GM18526 (cell line): ENCODE measurements around the gene SLC25A13.

Experiments
- POLR2A ChIP-seq: IDR thresholded peaks from 3 replicates; pipeline ENCODE4 v1.6.1; 2011; ENCODE audit not compliant: insufficient read length; ENCODE audit errors: extremely low read depth

Gene SLC25A13

DNA sequence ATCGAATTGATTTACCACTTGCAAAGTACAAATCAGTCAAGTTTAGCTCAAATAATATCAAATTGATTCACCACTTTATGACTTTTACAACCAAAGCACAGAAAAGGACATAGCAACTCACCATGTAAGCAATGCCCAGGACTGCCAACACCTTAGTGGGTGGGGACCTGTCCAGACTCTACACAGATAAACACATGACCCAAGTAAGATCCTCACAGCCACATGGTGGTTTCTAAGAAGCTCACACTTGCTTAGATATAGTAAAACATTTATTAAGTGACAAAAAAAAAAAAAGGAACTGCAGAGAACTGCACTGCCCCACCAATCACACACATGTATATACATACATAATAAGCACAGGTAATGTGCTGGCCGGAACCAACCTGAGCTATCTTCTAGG, 116.2 kb downstream of the SLC25A13 start:
- no peak for TF ChIP-seq POLR2A

DNA sequence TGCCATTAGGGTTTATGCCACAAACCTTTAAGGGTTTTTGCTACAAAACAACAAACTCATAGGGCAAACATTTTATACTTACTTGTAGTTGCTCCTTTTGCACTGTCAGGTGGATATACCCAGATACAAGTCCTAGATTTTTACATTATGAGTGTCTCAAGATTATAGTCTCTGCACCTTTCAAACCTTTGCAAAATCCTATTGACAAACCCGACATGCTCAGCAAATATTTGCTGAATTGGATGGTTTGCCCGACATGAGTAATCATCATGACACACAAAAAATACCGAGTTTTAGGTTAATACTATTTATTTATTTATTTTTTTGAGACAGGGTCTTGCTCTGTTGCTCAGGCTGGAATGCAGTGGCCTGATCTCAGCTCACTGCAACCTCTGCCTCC, 117.3 kb downstream of the SLC25A13 start:
- no peak for TF ChIP-seq POLR2A

DNA sequence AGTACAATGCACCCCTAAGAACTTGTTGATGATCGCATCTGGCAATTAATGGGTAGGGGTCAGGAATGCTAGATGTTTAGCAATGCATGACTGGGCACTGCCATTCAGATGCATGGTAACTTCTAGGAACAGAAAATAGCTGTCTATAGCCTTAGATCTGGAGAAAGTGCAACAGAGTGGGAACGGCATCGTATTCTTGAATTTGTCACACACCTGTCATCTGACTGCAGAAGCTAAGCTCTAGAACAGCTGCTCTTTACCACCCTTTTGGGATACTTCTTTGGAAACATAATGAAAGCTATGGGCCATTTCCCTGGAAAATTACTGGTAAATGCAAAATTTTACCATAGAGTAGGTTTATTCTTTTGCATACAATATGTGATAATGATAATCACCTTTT, 118.1 kb downstream of the SLC25A13 start:
- TF ChIP-seq POLR2A = no peak

DNA sequence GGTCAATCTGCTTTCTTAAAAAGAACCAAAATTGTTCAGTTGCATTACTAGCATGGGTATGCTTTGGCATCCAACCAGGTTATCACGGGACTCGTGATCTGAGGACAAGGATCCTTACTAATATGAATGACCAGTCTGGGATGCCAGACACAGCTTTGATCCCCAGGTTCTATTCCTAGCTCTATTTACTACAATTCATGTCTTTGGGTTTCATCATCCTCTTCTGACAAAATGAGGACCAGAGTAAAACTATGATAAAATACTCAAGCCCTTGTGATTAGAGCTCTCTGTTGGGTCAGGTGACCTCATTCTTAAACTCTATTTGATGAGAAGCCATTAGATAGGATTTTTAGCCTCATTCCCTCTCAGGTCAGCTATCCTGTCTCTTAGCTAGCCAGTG, 119.8 kb downstream of the SLC25A13 start:
- TF ChIP-seq POLR2A = no peak

DNA sequence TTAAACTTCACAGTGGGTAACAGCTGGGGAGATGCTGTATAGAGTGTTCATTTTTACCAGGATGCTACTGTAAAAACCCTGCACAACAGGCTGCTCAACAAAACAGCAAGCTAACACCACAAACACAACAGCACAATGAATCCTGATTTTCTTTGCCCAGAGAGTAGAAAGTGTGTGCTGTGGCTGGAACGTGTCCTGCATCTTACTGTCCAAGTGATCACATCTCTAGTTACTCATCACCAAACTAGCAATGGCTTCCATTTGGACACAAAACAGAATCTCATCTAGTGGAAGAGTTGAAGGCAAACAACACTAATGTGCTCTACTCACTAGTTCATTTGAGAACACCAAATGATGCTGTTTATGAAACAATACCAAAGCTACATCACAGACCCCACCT, 121.2 kb downstream of the SLC25A13 start:
- TF ChIP-seq POLR2A = no peak

DNA sequence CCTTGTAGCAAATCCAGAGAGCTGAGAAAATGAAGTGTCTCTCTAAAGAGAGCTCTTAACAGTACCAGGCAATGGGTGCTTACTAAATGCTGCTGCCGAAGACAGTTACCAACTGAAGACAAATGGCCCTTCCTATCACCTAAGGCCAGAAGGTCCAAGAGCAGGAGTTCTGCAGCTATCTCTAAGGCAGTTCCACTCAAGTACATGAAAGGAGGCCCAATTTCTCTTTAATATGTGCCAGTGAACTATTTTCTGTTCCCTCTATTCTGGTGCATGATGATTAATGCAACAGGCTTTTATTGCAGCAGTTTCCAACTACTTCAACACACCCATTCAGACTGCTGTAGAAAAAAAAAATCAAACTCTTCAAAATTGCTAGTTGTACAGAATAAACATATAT, 122.5 kb downstream of the SLC25A13 start:
- TF ChIP-seq POLR2A = no peak

DNA sequence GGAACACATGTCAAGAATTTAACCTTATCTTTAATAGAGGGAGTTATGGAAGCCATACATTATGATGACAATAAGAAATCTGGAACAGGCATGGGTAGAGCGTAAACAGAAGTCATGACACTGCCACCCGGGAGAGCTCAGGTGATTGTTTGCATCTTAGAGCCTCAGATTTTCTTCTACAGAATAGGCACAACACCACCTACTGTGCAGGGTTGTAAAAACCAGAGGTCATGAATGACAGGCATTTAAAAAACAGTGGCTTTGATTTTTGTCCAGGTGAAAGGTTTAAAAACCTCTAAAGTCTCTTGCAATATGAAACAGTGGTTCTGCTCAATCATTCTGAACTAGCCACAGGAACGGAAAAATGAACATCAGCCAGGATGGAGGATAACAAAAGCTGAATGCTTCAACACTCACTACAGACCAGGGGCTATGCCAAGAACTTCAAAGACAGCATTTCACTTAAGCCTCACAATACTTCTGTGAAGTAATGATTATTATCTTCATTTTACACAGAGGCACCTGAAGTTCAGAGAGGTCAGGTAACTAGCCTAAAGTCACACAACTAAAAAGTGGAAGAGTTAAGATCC, 123.8 kb downstream of the SLC25A13 start:
- TF ChIP-seq POLR2A = no peak

DNA sequence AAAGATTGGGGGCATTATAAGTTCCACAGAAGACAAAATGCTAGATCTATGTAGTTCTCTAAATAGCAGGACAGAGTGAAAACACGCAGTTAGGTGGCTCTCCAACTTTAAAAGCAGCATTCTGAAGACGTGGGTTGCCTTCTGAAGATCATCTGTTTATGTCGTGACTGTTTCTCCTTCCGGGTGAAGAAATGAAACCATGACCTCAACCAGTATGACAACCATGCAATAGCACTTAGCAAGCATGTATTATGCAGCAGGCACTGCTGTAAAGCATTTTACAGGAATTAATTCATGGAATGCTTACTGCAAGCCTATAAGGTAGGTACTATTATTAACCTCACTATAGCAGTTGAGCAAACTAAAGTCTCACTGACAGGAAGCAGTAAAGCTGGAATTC, 125.2 kb downstream of the SLC25A13 start:
- no peak for TF ChIP-seq POLR2A

DNA sequence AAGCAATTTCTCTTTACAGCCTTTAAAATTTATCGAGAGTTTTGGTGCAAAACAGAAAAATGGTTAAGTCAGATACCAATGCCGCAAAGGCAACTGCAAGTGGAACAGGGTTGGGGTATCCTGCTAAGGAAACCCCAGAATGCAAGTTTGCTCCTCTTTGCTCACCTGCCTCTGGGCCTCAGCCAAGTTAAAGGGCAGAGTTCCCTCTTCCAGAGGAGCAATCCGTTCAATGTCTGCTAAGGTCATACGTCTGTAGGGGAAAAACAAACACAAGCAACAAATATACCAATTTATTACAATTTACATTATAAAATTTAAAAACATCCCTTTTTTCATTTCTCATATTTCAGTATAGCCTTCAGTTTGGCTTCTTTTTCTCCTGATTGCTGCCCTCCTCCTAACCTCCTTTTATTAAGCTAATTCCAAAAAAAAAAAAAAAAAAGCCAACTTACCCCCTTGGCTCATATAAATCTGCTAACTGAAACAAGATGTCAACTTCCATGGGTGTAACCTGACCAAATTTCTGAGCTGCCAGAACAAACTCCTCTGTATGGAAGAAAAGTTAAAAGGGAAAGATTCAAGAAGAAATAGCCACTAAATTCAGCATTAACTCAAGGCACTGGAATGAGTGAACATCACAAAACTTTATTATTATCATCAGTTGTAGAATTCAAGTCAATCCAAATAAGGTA, 132.6 kb downstream of the SLC25A13 start:
- TF ChIP-seq POLR2A = no peak

DNA sequence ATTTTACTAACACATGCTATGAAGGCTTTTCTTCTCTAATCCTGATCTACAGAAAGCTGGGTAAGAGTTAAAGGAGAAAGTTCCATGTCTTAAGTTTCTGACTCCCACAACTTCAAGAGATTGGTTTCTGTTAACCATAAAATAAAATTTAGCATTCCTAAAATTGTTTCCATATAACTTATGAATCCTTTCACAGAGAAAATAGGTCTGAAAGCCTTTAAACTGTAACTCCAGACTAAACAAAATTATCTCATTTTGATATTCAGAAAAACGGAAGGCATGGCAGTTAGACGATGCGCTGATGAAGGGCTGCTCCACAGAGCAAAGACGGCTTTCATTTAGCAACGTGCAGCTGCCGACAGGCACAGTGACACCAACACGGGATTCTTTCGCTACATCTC, 133.3 kb downstream of the SLC25A13 start:
- TF ChIP-seq POLR2A = no peak

DNA sequence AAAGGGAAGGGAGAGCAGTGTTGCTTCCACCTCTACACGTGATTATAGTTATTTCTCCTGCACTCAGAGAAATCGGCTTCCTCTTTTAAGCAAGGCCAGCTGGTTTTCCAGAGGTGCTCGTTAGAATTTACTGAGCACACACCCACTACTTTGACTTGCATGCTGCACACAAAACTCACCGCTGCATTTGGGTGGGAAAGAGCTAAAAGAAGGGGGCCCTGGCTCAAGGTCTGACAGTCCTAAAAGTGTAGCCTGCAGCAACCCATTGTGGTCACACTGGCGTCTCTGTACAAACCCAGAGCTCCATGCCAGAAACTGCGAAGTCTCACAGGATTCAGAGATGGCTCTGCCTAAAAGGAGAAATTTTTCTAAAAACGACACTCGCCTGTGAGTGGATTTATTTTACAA, 133.7 kb downstream of the SLC25A13 start:
- no peak for TF ChIP-seq POLR2A

DNA sequence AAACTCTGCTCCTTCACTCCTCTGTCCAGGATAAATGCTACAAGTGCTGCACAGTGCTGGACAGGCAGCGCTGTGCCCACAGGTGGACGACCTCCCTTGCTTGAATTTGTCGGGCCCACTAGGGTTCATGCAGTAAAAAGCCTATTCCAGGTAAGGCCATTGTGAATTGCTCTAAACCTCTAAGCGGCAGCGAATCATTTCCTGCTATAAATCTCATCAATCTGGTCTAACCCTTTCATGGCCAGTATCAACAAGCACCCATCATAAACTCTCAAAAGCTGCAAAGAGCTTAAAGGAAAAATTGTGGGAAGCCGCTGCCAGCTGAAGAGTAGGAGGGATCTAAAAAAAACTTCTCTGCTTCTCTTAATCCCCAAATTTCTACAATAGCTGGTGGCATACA, 134.2 kb downstream of the SLC25A13 start:
- TF ChIP-seq POLR2A = no peak

DNA sequence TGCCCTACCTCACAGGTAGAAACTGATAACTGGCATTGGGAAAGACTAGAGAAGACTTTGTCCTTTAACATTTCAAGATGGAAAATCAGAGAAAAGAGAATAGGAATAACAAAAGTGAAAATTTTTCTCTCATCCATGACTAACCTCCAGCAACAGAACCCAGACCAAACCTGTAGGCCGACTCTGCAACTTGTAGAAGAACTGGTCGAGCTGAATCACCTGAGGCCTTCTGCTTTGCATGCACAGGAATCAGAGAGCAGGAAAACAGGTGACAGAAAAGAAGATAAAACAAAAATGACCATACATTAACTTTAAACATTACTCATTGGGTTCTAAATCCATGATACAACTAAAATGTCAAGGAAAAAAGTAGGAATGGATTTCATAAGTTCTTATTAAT, 137.1 kb downstream of the SLC25A13 start:
- no peak for TF ChIP-seq POLR2A

DNA sequence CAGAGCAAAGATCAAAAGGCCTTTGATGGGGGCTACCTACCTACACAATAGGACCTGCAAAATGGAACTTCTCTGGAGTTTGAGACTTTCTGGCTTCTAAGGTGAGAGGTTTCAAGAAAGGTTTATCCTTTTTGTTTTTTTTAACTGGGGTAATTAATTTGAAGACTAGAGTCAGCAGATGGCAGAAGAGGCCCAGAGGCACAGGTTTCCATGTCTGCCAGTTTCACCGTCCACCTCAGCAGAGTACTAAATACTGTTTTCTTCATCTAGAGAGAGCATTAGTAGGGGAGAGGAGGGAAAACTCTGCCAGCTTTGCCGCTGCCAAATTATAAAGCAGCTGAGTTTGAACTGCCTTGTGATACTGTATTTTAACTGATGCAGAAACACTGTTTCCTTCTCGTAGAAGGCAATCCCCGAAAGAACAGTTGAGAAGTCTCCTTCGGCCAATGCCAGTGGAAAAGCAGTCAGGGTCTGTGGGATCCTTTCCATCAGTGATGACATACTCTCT, 138.7 kb downstream of the SLC25A13 start:
- no peak for TF ChIP-seq POLR2A

DNA sequence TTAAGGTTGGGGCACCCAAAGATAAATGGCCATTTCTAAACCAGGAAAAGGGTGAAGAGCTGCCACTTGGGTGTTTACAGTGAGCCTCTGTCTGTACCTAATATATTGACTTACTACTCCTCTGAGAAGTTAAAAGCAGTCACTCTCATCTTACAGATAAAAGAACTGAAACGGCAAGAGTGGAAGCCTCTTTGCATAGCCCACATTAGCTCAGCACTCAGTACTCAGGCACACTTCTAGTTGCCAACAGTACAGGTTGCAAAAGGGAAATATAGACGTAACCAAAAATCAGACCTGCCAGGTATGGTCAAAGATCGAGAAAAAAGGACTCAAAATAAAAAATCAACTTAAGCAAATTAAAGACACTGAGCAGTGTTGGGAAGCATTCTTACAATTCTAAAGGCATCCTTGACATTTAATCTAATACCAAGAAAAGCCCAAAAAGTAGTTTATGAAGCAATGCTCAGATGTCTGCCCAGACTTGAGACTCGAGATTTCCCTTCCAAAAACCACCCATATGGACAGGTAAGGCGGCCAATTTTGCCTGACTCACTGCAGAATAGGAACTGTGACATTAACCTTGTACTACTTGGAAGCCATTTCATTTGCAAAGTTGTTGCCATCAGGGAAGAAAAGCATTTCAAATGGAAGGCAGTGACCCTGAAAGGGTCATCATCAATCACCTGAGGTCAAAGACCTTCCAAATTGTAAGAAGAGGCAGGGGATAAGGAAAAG, 139.3 kb downstream of the SLC25A13 start:
- no peak for TF ChIP-seq POLR2A

DNA sequence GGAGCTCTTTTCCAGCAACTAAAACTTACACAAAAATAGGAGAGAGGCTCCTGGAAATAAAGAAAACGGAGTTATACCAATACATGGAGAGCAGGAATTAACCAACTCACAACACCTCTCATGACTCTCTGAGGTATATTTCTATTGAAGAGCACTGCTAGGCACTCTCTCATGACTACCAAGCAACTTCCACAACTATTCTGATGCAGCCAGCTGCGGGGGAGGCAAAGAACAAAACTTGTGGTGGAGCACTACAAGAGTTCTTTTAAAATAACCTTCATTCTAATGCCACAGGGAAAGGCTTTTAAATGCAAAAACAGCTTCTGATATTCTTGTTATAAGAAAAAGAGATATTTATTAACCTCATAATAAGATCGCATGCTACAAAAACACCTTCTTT, 140.7 kb downstream of the SLC25A13 start:
- TF ChIP-seq POLR2A = no peak
